Iris pigment epithelial cell (primary cell): ENCODE measurements around the gene NCBP2L.
"Not testable (repeated sequence)": the region's sequence is repeated elsewhere in the genome, so short reads cannot be mapped to it uniquely, and the experiment has no call there.

ENCODE experiments used
- DNase-seq: peaks from one replicate; pipeline ENCODE4 v3.0.0-alpha.2; 2011; ENCODE audit warnings: low read depth

Gene NCBP2L

GRCh38 chrX:107810053-107810452 lies 32.5 kb downstream of the NCBP2L start:
- not testable (repeated sequence) for DNase-seq

- DNase-seq = no peak
These were observed 41.5 kb downstream of the NCBP2L start for GRCh38 chrX:107818900-107819521.

- DNase-seq = no peak
These were observed 45.5 kb downstream of the NCBP2L start for GRCh38 chrX:107823042-107823441.

GRCh38 chrX:107823456-107823855 lies 45.9 kb downstream of the NCBP2L start:
- DNase-seq = peak; percentile 92

- peak; percentile 57 for DNase-seq
These were observed 48.2 kb downstream of the NCBP2L start, which contains the start of gene MID2 for GRCh38 chrX:107825698-107826237. TSS of gene MID2 (plus strand) at chrX:107825866. CDS start at chrX:107826427, 561 bp downstream.

GRCh38 chrX:107826238-107827029 lies 48.9 kb downstream of the NCBP2L start:
- DNase-seq = peak; percentile 32

- peak; percentile 56 for DNase-seq
These were observed 49.7 kb downstream of the NCBP2L start for GRCh38 chrX:107827030-107827831.

GRCh38 chrX:107827852-107828251 lies 50.3 kb downstream of the NCBP2L start:
- DNase-seq = no peak

GRCh38 chrX:107829878-107830277 lies 52.3 kb downstream of the NCBP2L start:
- DNase-seq = no peak

- DNase-seq = no peak
These were observed 53.7 kb downstream of the NCBP2L start for GRCh38 chrX:107831071-107831730.

GRCh38 chrX:107834275-107835201 lies 57.0 kb downstream of the NCBP2L start:
- DNase-seq = peak; percentile 37

GRCh38 chrX:107836958-107837357 lies 59.4 kb downstream of the NCBP2L start:
- DNase-seq = no peak

- DNase-seq = no peak
These were observed 63.4 kb downstream of the NCBP2L start for GRCh38 chrX:107840971-107841370.

GRCh38 chrX:107842715-107843400 lies 65.3 kb downstream of the NCBP2L start:
- DNase-seq = no peak
